B cell (primary cell): ENCODE measurements around the gene NEUROD2. TPM values are rescaled to one million over a fixed set of nuclear protein-coding genes. Genes with fewer than 3 reads are reported as not detected.

Experiments
- ATAC-seq: fragments of 200-7000 bp; cut with Tn5 transposase; one replicate; pipeline ENCODE4 v1.10.0; 2021; ENCODE audit warnings: low read depth, mild to moderate bottlenecking, moderate number of reproducible peaks, moderate library complexity
- CTCF ChIA-PET: fragments of 350-600 bp; sonication (Branson Sonifier 250); formaldehyde crosslinking; loops from one replicate; lab custom pipeline; 2021; ENCODE audit warnings: antibody characterized with exemption, inconsistent platforms; lab: Charles Lee
- POLR2A ChIA-PET: fragments of 350-600 bp; sonication (Branson Sonifier 250); formaldehyde crosslinking; loops from one replicate; lab custom pipeline; 2021; ENCODE audit warnings: antibody characterized with exemption; lab: Charles Lee
- DNase-seq: peaks from one replicate; pipeline ENCODE4 v3.0.0; 2013
- H2AFZ ChIP-seq: 2 replicates; pipeline ENCODE4 v1.6.1; 2012; ENCODE audit warnings: mild to moderate bottlenecking, low read depth, low read length; ENCODE audit not compliant: insufficient read depth, poor library complexity, severe bottlenecking
- H3K27ac ChIP-seq, 2 donors: 1 replicate in 1 of 2; 2 replicates in 1 of 2; pipeline ENCODE4 v1.5.1; 2012 to 2013; ENCODE audit warnings: low read length in 2 of 2, mild to moderate bottlenecking in 2 of 2, moderate library complexity in 1 of 2
- H3K27me3 ChIP-seq, 4 experiments: fragments of 200-600 bp in 1 of 4; sonication (generic) in 1 of 4; replicated peaks in 1 of 4; 1 replicate in 2 of 4; 2 replicates in 2 of 4; pipeline versions ENCODE4 v1.6.1 to v1.7.0; 2013 to 2016; ENCODE audit warnings: low read length in 3 of 4, mild to moderate bottlenecking in 2 of 4, mixed read lengths in 1 of 4, moderate library complexity in 1 of 4; ENCODE audit not compliant: insufficient read depth in 4 of 4, control insufficient read depth in 3 of 4; ENCODE audit errors: control extremely low read depth in 1 of 4
- H3K36me3 ChIP-seq, 2 experiments: replicated peaks in 1 of 2; 1 replicate in 1 of 2; 2 replicates in 1 of 2; pipeline versions ENCODE4 v1.6.1 to v1.7.1; 2013; ENCODE audit warnings: low read length in 1 of 2; ENCODE audit not compliant: insufficient read depth in 2 of 2, control insufficient read depth in 1 of 2; ENCODE audit errors: control extremely low read depth in 1 of 2, extremely low read depth in 1 of 2
- H3K4me1 ChIP-seq, 2 donors: fragments of 200-600 bp in 1 of 2; sonication (generic) in 1 of 2; 1 replicate in 1 of 2; 2 replicates in 1 of 2; pipeline versions ENCODE4 v1.5.1 to v1.6.1; 2013 to 2017; ENCODE audit warnings: low read length in 2 of 2; ENCODE audit not compliant: control insufficient read depth in 2 of 2, insufficient read depth in 2 of 2
- H3K4me2 ChIP-seq: replicated peaks from 2 replicates; pipeline ENCODE3; 2012; ENCODE audit warnings: mild to moderate bottlenecking, low read depth, low read length; ENCODE audit not compliant: poor library complexity, severe bottlenecking
- H3K4me3 ChIP-seq, 5 experiments: fragments of 200-600 bp in 1 of 5; sonication (generic) in 1 of 5; 1 replicate in 3 of 5; 2 replicates in 2 of 5; pipeline versions ENCODE4 v1.5.1 to v1.7.0; 2011 to 2016; ENCODE audit warnings: low read length in 4 of 5, mild to moderate bottlenecking in 4 of 5, low read depth in 2 of 5, control low read depth in 1 of 5, moderate library complexity in 1 of 5; ENCODE audit not compliant: insufficient read depth in 1 of 5; ENCODE audit errors: control extremely low read depth in 1 of 5, extremely low read depth in 1 of 5
- H3K79me2 ChIP-seq: fragments of 200-600 bp; sonication (generic); one replicate; pipeline ENCODE4 v1.6.0; 2016; ENCODE audit warnings: low read length; ENCODE audit not compliant: control insufficient read depth, insufficient read depth
- H3K9ac ChIP-seq: fragments of 200-600 bp; sonication (generic); 2 replicates; pipeline ENCODE4 v1.6.1; 2017; ENCODE audit warnings: mild to moderate bottlenecking, low read length, moderate library complexity
- H3K9me3 ChIP-seq, 3 donors: one replicate each; pipeline versions ENCODE4 v1.6.1 to v1.7.1; 2013; ENCODE audit warnings: low read length in 2 of 3; ENCODE audit not compliant: control insufficient read depth in 2 of 3, insufficient read depth in 1 of 3; ENCODE audit errors: control extremely low read depth in 1 of 3
- H4K20me1 ChIP-seq: 2 replicates; pipeline ENCODE4 v1.6.0; 2012; ENCODE audit warnings: mild to moderate bottlenecking, low read length; ENCODE audit not compliant: insufficient read depth, control insufficient read depth, poor library complexity, severe bottlenecking
- H3K27ac Mint-ChIP-seq: one replicate; pipeline ENCODE4 v1.8.0; 2021; ENCODE audit warnings: mixed read lengths
- H3K27me3 Mint-ChIP-seq: one replicate; pipeline ENCODE4 v1.8.0; 2021; ENCODE audit warnings: mixed read lengths
- H3K4me1 Mint-ChIP-seq: one replicate; pipeline ENCODE4 v1.8.0; 2021; ENCODE audit warnings: mixed read lengths
- H3K4me3 Mint-ChIP-seq: one replicate; pipeline ENCODE4 v1.8.0; 2021; ENCODE audit warnings: mixed read lengths
- H3K9me3 Mint-ChIP-seq: one replicate; pipeline ENCODE4 v1.8.0; 2022; ENCODE audit warnings: mixed read lengths; ENCODE audit not compliant: insufficient read depth
- EZH2 ChIP-seq: IDR thresholded peaks from 2 replicates; pipeline ENCODE4 v1.6.1; 2012; ENCODE audit warnings: borderline replicate concordance, low read depth, mild to moderate bottlenecking, moderate library complexity, low read length; ENCODE audit not compliant: insufficient read depth, poor library complexity, severe bottlenecking
- WGBS: methylation state at CpG from one replicate; pipeline ENCODE4 v1.1.5; 2013; ENCODE audit warnings: missing lambda C conversion rate; ENCODE audit not compliant: insufficient coverage; 5-methylcytosine and 5-hydroxymethylcytosine counted together
- intact Hi-C: fragments of 100-400 bp; cut with micrococcal nuclease; formaldehyde crosslinking; loops from one replicate; pipeline ENCODE4 v1.10.0; 2022
- polyA plus RNA-seq: library from polyadenylated mRNA; depleted of rRNA; stranded (reverse); fragments of >200 nt; gene quantifications from 2 replicates; pipeline ENCODE4 v1.2.3, GENCODE V29; 2012
- total RNA-seq, 2 donors: library from RNA; stranded (reverse); fragments of 120-200 nt in 1 of 2; gene quantifications; 1 replicate in 1 of 2; 2 replicates in 1 of 2; pipeline versions ENCODE4 v1.2.3 to v1.2.4, GENCODE V29; 2013 to 2022
- TF ChIP-seq, protein P1 (sequence below): fragments of 200-600 bp; IDR thresholded peaks from one replicate; pipeline ENCODE4 v1.8.0; 2022; ENCODE audit warnings: antibody characterized with exemption, mild to moderate bottlenecking

The NEUROD2 gene
- total and polyA plus RNA-seq, 2 donors (not counting 1 experiment from before 2014, with no cell fraction given): 0.04 TPM; not detected in 1

DNA sequence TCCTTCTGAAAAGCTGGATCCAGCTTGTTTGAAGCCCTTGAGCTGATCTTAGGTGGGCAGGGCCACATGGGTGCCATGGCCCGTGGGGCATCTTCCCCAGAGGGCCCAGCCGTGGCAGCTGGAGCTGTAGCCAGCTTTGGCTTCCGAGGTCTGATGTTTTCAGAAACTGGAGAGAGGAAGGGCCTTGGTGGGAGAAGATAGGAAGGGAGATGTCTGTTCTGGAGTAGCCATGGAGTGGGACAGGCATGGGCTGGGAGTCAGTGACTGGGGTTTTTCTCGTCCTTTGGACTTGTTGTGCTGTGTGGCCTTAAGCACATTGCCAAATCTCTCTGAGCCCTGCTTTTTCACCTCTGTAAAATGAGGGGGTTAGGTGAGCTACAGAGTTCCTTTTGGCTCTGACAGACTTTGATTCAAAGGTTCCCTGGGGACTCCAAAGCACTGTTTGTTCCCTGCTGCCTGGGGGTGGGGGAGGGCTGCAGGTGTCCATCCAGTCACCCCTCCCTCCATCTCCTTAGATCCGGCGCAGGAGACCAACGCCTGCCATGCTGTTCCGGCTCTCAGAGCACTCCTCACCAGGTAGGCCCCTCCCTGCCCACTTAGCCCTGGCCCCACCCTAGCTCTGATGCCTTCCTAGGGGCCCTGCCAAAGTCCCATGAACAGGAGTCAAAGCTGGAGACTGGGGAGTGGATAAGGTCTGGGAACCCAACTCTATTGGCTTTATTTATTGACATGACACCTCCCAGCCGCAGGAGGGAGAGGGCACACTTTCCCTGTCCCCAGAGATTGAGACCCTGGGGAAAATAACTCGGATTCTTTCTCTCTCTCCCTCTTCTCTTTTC is 21.2 kb upstream of the NEUROD2 start:
- Histone ChIP-seq H3K9me3 (no peaks in the 10 kb centered on the region), H3K4me1 (peaks cover 14 to 15% of the 10 kb centered on the region in 2 donors), H2AFZ (no peak overlapping the region), H3K36me3 (no peaks in the 10 kb centered on the region), H4K20me1 (no peaks in the 10 kb centered on the region), H3K4me3 (no peak overlapping the region), H3K4me2 (no peak overlapping the region), H3K79me2 (peaks cover 4% of the 10 kb centered on the region), H3K27ac (no peak overlapping the region), H3K9ac (no peak overlapping the region), H3K27me3 (peaks cover 0 to 63% (median 17%) of the 10 kb centered on the region in 4 experiments)
- POLR2A ChIA-PET: interaction anchor here (1.8 kb wide), 1 partner anchor 59 kb away, joined by 4 read pairs; the partner anchor contains the start of gene PGAP3
- Mint-ChIP-seq H3K4me3 (no peak overlapping the region), H3K27ac (no peak overlapping the region), H3K4me1 (peaks cover 22% of the 10 kb centered on the region), H3K9me3 (no peaks in the 10 kb centered on the region), H3K27me3 (peaks cover 30% of the 10 kb centered on the region)
- DNase-seq (no peak), ATAC-seq (no peak)
- TF ChIP-seq, protein P1, sequence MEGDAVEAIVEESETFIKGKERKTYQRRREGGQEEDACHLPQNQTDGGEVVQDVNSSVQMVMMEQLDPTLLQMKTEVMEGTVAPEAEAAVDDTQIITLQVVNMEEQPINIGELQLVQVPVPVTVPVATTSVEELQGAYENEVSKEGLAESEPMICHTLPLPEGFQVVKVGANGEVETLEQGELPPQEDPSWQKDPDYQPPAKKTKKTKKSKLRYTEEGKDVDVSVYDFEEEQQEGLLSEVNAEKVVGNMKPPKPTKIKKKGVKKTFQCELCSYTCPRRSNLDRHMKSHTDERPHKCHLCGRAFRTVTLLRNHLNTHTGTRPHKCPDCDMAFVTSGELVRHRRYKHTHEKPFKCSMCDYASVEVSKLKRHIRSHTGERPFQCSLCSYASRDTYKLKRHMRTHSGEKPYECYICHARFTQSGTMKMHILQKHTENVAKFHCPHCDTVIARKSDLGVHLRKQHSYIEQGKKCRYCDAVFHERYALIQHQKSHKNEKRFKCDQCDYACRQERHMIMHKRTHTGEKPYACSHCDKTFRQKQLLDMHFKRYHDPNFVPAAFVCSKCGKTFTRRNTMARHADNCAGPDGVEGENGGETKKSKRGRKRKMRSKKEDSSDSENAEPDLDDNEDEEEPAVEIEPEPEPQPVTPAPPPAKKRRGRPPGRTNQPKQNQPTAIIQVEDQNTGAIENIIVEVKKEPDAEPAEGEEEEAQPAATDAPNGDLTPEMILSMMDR: no peak
- no peak for TF ChIP-seq EZH2
- 81% methylated on average over 3 of the region's 10 CpGs for WGBS
- CTCF ChIA-PET: interaction anchor here (0.7 to 6.6 kb wide), 7 partner anchors 7 to 101 kb away, joined by 3 to 143 read pairs (median 4); partner anchors contain the start of gene TCAP
- intact Hi-C loops: no loop called here
